Activated CD8-positive, alpha-beta memory T cell treated with anti-CD3 and anti-CD28 coated beads, Interleukin-2, amount 10 ng/mL, durations not matched to agents 7 days and 5 days (primary cell): ENCODE data around the gene FGGY. TPM values are rescaled to one million over a fixed set of nuclear protein-coding genes. Genes with fewer than 3 reads are reported as not detected.

Experiments used
- ATAC-seq: fragments of 150-1000 bp; cut with Tn5 transposase; one replicate; pipeline ENCODE4 v1.10.0; 2021; ENCODE audit warnings: moderate library complexity
- CTCF ChIA-PET: fragments of 350-600 bp; sonication (Branson Sonifier 250); formaldehyde crosslinking; loops from one replicate; lab custom pipeline; 2021; ENCODE audit warnings: antibody characterized with exemption; lab: Charles Lee
- DNase-seq: peaks from one replicate; pipeline ENCODE4 v3.0.0-alpha.2; 2020
- H3K27ac Mint-ChIP-seq: one replicate; pipeline ENCODE4 v1.8.0; 2021; ENCODE audit warnings: mild to moderate bottlenecking, mixed read lengths
- H3K27me3 Mint-ChIP-seq: one replicate; pipeline ENCODE4 v1.8.0; 2021; ENCODE audit warnings: mixed read lengths
- H3K36me3 Mint-ChIP-seq: one replicate; pipeline ENCODE4 v1.8.0; 2021; ENCODE audit warnings: mild to moderate bottlenecking, mixed read lengths
- H3K4me1 Mint-ChIP-seq: one replicate; pipeline ENCODE4 v1.8.0; 2021; ENCODE audit warnings: mixed read lengths
- H3K4me3 Mint-ChIP-seq: one replicate; pipeline ENCODE4 v1.8.0; 2021; ENCODE audit warnings: mild to moderate bottlenecking, moderate library complexity, mixed read lengths
- H3K9me3 Mint-ChIP-seq: one replicate; pipeline ENCODE4 v1.8.0; 2022; ENCODE audit warnings: low read depth, mixed read lengths
- total RNA-seq, 2 experiments: library from RNA; stranded (reverse); gene quantifications; one replicate each; pipeline ENCODE4 v1.2.3, GENCODE V29; 2021

Gene FGGY
- total RNA-seq, 2 experiments from 2014 or later, result 15.8 to 16.7 TPM

DNA sequence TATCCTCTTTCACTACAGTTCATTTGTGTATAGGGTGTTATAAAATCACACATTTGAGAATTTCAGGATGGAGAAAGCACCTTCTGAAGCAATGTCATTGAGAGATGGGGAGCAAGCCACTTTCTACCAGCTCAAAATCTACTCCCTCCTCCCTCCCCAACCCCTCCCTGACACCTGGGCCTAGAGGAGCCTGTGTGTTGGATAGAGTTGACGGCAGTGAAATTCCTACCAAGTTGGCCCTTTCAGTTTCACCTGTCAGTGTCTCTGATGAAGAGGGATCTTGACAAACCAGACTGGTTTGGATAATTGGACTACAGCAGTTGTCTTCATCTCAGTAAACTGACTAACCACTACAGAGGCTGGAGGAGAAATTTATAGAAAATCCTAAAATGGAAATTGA, 392.8 kb downstream of the FGGY start:
- no peak overlapping the region for H3K27ac Mint-ChIP-seq

DNA sequence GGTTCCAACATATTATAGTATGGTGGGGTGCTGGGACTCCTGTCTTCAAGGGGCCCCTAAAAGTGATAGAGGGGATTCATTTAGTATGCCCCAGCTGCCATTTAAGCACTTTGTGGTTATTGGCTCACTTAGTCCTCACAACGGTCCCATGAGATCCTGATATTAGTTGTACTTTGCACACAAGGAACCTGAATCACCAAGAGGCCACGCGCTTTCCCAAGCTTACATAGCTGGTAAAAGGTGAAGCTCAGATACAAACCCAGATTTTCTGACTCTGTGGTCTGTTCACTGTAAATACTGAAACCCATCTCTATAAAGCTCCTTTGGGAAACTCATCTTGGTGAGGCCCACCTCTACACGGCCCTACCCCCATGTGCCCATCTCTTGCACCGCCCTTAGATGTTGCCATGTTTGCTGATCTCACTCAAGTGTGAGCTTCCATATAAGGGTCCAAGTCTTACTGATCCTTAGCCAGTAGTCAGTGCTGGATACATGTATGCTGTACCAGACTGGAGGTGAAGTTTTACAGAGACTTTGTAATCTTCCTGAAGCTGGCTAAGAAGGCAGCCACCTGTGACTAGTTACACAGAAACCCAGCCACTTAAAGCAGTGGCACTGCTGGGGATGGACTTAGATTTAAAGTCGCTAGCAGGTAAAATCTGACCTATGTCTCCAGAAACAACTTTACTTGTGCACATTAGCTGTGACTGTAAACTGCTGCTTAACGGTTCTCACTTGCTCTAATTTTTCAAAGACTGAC, 393.5 kb downstream of the FGGY start:
- no peak for DNase-seq
- Mint-ChIP-seq H3K36me3 (peaks cover 3% of the 10 kb centered on the region), H3K27ac (no peak overlapping the region), H3K4me3 (no peak overlapping the region), H3K9me3 (no peaks in the 10 kb centered on the region), H3K4me1 (no peaks in the 10 kb centered on the region), H3K27me3 (no peaks in the 10 kb centered on the region)
- ATAC-seq, result no peak
- CTCF ChIA-PET, result interaction anchor here (1.1 kb wide), 2 partner anchors 9 kb away, joined by 3 to 8 read pairs; no protein-coding TSS in a partner anchor

More for the DNA sequence above, 392.8 kb downstream of the FGGY start:
- CTCF ChIA-PET, result interaction anchor here (1.1 kb wide), 1 partner anchor 10 kb away, joined by 3 read pairs; no protein-coding TSS in a partner anchor
- Mint-ChIP-seq H3K9me3 (no peaks in the 10 kb centered on the region), H3K27me3 (no peaks in the 10 kb centered on the region), H3K4me1 (no peaks in the 10 kb centered on the region), H3K4me3 (no peak overlapping the region), H3K36me3 (peaks cover 3% of the 10 kb centered on the region)
- no peak for DNase-seq
- ATAC-seq, result no peak

DNA sequence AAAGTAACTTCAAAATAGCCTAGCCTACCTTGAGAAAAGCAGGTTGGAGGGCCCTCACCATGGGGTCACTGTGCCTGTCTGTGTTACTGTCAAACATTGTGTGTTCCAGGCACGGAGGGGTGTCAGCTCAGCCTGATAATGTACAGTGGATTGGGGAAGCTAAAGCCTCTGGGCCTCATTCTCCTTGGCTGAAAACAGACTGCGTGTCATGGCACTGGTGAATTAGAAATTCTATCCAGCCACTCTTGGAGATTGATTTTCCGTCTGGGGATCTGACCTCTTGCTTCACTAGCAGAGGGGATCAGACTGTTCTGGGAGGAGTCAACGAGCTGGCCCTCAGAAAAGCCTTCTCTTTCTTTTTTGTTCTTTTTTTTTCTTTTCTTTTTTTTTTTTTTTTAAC, 394.4 kb downstream of the FGGY start:
- CTCF ChIA-PET, result interaction anchor here (1.1 kb wide), 1 partner anchor 8 kb away, joined by 8 read pairs; no protein-coding TSS in a partner anchor

DNA sequence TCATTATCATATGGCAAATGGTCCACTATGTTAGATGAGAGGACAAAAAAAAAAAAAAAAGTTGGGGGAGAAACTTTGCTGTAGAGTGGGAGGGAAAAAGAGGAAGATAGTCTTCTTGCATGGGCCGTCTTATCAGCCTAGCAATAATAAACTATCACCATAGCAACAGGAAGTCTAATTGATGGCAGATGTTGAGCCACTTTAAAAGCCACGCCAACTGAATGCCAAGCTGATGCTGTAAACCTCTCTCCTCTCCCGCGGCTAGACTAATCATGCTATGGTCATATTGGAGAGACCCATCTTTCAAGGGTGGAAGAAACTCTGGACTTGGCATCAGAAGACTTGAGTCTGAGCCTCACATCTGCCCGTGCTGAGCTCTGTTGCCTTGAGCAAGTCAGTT, 395.7 kb downstream of the FGGY start:
- Mint-ChIP-seq H3K36me3 (peaks cover 6% of the 10 kb centered on the region), H3K27ac (no peak overlapping the region), H3K4me1 (peaks cover 13% of the 10 kb centered on the region), H3K27me3 (no peaks in the 10 kb centered on the region), H3K4me3 (no peak overlapping the region), H3K9me3 (no peaks in the 10 kb centered on the region)
- CTCF ChIA-PET, result interaction anchor here (0.7 kb wide), 1 partner anchor 86 kb away, joined by 3 read pairs; no protein-coding TSS in a partner anchor
- no peak for ATAC-seq
- DNase-seq, result no peak

More for the DNA sequence above, 394.4 kb downstream of the FGGY start:
- H3K27me3 Mint-ChIP-seq, result no peaks in the 10 kb centered on the region
- H3K9me3 Mint-ChIP-seq, result no peaks in the 10 kb centered on the region
- peaks cover 3% of the 10 kb centered on the region for H3K36me3 Mint-ChIP-seq
- no peak for DNase-seq
- H3K4me1 Mint-ChIP-seq, result no peaks in the 10 kb centered on the region
- no peak overlapping the region for H3K27ac Mint-ChIP-seq
- no peak for ATAC-seq
- H3K4me3 Mint-ChIP-seq, result no peak overlapping the region

DNA sequence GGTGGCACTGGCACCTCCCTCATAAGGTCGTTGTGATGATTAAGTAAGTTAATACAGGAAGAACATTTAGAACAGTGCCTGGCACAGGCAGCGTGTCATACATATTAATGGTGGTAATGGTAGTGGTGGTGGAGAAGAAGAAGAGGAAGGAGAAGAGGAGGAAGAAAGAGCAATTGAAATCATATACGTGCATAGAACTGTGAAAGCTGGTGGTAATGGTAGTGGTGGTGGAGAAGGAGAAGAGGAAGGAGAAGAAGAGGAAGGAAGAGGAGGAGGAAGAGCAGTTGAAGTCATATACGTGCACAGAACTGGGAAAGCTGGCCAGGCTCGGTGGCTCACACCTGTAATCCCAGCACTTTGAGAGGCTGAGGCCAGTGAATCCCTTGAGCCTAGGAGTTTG, 396.5 kb downstream of the FGGY start:
- no peak overlapping the region for H3K4me3 Mint-ChIP-seq
- H3K27me3 Mint-ChIP-seq, result no peaks in the 10 kb centered on the region
- H3K4me1 Mint-ChIP-seq, result peaks cover 21% of the 10 kb centered on the region
- H3K9me3 Mint-ChIP-seq, result no peaks in the 10 kb centered on the region
- CTCF ChIA-PET, result no interaction called here
- DNase-seq (no peak), ATAC-seq (no peak)
- peaks cover 6% of the 10 kb centered on the region for H3K36me3 Mint-ChIP-seq
- no peak overlapping the region for H3K27ac Mint-ChIP-seq

DNA sequence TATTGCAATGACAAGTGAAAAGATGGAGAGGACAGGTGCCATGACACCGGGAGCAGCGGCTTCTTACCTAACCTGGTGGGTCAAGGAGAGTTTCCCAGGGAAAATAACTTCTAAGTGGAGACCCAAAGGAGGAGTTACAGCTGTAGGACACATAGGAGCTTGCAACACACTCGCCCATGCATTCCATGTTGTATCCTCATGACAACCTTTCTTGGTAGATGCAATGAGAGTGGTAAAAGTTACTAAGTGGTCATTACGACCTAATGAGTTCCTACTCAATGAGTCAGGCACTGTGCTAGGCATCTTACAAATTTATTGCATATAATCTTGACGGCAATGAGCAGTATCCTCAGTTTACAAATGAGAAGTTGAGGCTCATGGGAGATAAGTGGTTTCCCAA, 398.4 kb downstream of the FGGY start:
- Mint-ChIP-seq H3K4me1 (peaks cover 27% of the 10 kb centered on the region), H3K27me3 (no peaks in the 10 kb centered on the region), H3K27ac (no peak overlapping the region), H3K36me3 (peaks cover 6% of the 10 kb centered on the region), H3K9me3 (no peaks in the 10 kb centered on the region), H3K4me3 (no peak overlapping the region)
- no peak for ATAC-seq
- no peak for DNase-seq
- CTCF ChIA-PET, result no interaction called here

DNA sequence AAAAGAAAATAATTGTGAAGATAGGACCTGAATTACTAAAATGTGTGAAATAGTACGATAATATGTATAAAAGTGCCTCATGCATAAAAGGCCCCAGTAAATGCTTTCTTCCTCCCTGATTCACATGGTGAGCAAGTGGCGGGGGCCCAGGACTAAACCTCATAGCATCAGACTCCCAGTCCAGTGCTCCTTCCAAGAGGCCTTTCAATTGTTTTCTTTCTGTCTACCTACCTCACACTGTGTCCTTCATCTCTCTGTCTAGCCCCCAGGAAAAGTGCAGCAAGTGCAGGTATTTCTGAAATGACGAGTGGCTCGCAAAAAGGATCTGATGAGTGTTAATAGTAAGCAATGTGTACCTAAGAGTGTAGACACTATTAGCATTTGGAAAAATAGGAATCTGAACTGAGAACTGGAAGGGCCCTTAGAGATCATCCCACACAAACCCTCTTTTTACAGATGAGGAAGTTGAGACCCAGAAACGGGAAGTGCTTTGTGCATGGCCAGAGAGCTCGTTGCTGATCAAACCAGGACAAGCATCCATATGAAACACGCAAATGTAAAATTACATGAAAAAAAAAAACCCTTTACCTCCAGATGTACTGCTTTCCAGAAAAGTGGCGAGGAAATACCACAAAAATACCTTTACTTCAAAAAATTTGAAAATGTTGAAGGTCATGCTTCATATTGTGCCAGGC, 399.7 kb downstream of the FGGY start:
- Mint-ChIP-seq H3K27ac (peak overlapping the region; percentile 82), H3K36me3 (peaks cover 6% of the 10 kb centered on the region), H3K27me3 (no peaks in the 10 kb centered on the region), H3K9me3 (no peaks in the 10 kb centered on the region), H3K4me3 (peak overlapping the region; percentile 66), H3K4me1 (peaks cover 27% of the 10 kb centered on the region)
- CTCF ChIA-PET, result interaction anchor here (1.2 to 4.6 kb wide), 3 partner anchors 397 to 913 kb away, joined by 3 to 39 read pairs (median 11); partner anchors contain the start of gene JUN
- DNase-seq, result no peak
- no peak for ATAC-seq

DNA sequence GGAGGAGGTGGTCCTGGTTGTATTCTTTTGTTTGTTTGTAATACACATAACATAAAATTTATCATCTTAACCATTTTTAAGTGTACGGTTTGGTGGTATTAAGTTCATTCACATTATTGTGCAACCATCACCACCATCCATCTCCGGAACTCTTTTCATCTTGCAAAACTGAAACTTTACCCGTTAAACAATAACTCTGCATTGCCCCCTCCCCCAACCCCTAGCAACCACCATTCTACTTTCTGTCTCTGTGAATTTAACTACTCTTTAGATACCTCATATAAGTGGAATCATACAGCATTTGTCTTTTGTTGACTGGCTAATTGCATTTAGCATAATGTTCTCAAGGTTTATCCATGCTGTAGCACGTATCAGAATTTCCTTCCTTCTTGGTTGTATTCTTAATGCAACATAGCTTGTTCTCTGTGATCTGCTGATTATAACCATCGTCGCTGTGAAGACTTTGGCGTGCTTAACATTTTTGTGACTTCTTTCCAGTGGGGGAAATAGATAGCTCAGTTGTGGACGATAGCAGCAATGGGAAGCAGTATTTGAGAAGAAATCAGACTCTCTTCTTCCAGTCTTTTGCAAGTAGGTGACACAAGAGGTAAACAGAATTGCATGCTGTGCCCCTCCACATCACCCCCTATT, 400.4 kb downstream of the FGGY start:
- Mint-ChIP-seq H3K36me3 (peaks cover 6% of the 10 kb centered on the region), H3K9me3 (no peaks in the 10 kb centered on the region), H3K4me3 (peak overlapping the region; percentile 66), H3K27me3 (no peaks in the 10 kb centered on the region), H3K4me1 (peaks cover 27% of the 10 kb centered on the region), H3K27ac (peak overlapping the region; percentile 82)
- CTCF ChIA-PET, result interaction anchor here (1.2 to 4.6 kb wide), 4 partner anchors 63 to 914 kb away, joined by 3 to 39 read pairs (median 12); partner anchors contain the start of gene JUN
- ATAC-seq, result peak; percentile 57
- DNase-seq, result peak; percentile 61

DNA sequence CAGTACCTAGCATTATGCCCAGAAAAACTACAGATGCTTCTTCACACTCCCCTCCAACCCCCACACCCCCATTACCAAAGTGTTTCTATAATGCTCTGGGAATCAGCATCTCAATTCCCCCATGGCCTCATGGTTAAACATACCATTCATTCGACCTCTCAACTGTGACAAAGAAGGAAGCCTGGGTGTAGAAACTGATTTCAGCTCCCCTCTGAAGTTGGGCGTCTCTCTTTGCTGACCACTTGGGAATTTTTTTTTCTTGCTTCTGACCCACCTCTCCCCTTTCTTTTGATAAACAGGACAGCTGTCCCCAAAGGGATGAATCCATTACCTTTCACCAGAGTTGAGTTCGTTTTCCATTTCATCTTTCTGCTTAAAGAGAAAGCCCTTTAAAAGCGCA, 401.5 kb downstream of the FGGY start:
- peaks cover 27% of the 10 kb centered on the region for H3K4me1 Mint-ChIP-seq
- DNase-seq (no peak), ATAC-seq (no peak)
- CTCF ChIA-PET, result interaction anchor here (0.7 to 4.6 kb wide), 24 partner anchors 8 to 988 kb away, joined by 3 to 39 read pairs (median 5); partner anchors contain the start of genes FGGY and JUN
- no peaks in the 10 kb centered on the region for H3K27me3 Mint-ChIP-seq
- peaks cover 5% of the 10 kb centered on the region for H3K36me3 Mint-ChIP-seq
- no peak overlapping the region for H3K4me3 Mint-ChIP-seq
- H3K27ac Mint-ChIP-seq, result peak overlapping the region; percentile 1
- H3K9me3 Mint-ChIP-seq, result no peaks in the 10 kb centered on the region

DNA sequence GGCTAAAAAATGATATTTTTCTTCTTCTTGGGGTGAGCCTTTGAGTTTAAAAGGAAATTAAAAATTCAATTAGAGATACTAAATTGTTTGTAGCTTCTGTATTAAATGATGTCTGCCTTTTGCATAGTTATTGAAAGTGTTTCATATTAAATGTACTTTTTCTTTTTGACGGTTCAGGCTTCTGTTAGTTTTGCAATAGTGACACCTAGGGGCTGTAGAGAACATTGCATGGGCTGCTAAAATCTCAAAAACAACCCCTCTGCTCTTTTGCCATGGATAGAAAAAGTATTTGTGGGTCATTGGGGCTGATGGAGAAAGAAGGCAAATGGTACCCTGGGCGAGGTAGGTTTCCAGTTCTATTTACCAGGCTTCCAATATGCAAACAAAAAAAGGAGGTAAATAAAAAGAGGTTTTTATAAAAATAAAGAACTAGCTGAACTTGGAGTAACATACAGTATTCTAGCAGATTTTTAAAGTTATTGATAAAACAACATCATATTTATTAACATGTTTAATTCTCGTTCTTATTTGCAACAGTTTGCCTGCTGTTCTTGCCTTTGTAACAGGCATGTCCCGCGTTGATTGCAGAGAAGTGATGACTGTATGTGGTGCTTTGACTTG, 402.4 kb downstream of the FGGY start:
- H3K36me3 Mint-ChIP-seq, result peaks cover 4% of the 10 kb centered on the region
- CTCF ChIA-PET, result interaction anchor here (0.6 to 4.6 kb wide), 34 partner anchors 9 to 988 kb away, joined by 3 to 39 read pairs (median 4); partner anchors contain the start of genes FGGY and JUN
- no peaks in the 10 kb centered on the region for H3K27me3 Mint-ChIP-seq
- H3K9me3 Mint-ChIP-seq, result no peaks in the 10 kb centered on the region
- H3K4me1 Mint-ChIP-seq, result peaks cover 27% of the 10 kb centered on the region
- H3K4me3 Mint-ChIP-seq, result no peak overlapping the region
- DNase-seq (no peak), ATAC-seq (no peak)
- H3K27ac Mint-ChIP-seq, result no peak overlapping the region

DNA sequence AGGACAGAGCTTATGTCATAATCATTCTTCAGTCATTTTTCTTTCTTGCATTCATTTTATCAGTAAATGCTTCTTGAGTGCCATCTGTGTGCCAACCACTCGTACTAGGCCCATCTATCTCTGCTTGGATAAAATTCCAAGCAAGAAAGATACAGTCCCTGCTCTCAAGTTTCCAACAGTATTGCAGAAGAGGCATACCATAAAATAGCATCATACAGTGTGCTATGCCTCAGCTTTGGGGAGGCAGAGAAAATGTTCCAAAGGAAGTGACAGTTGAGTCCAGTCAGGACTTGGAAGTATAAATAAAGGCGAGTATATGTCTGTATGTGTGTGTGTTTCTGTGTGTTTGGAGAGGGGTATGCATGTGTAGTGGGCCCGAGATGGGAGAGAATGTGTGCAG, 404.5 kb downstream of the FGGY start:
- ATAC-seq (no peak), DNase-seq (no peak)
- CTCF ChIA-PET, result no interaction called here
- Mint-ChIP-seq H3K36me3 (peaks cover 3% of the 10 kb centered on the region), H3K4me3 (no peak overlapping the region), H3K27me3 (no peaks in the 10 kb centered on the region), H3K27ac (no peak overlapping the region), H3K9me3 (no peaks in the 10 kb centered on the region), H3K4me1 (peaks cover 26% of the 10 kb centered on the region)

DNA sequence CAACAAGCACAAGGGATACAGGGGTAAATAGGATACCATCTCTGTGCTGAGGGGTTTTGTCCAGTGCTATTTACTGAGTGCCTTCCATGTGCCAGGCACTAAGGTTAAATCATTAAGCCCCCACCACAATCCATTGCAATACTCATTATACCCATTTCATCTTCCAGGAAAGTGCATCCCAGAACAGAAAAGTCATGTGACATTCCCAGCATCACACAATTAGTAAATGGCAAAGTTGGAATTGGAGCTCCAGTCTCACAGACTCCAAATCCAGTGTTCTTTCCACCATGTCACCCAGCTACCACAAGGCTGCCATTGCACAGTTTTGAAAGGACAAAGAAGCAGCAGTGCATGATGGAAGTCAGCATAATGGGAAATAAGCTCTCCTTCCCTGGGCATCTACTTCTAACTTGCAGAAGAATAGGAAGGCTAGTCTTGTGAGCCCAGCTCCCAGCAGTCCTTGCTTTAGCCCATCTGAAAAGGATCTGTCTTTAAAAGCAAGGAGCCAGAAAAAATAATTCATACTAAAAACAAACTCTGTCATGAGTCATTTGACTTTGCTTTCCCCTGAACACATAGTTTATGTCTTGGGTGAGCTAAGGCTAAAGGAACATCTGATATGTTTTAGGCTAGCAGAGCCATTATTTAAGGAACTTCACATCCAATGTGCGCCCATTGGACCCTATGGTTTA, 406.5 kb downstream of the FGGY start:
- ATAC-seq, result no peak
- DNase-seq, result no peak
- Mint-ChIP-seq H3K9me3 (no peaks in the 10 kb centered on the region), H3K4me3 (no peak overlapping the region), H3K4me1 (peaks cover 6% of the 10 kb centered on the region), H3K27ac (no peak overlapping the region), H3K36me3 (no peaks in the 10 kb centered on the region), H3K27me3 (no peaks in the 10 kb centered on the region)
- CTCF ChIA-PET, result no interaction called here
